Chondrocyte (in vitro differentiated cells): ENCODE results near the gene GPNMB. TPM values are rescaled to one million over a fixed set of nuclear protein-coding genes. Genes with fewer than 3 reads are reported as not detected.
A peak's percentile ranks its signal among the peaks of the same experiment; 100 is the strongest.
"Not testable (repeated sequence)": the region's sequence is repeated elsewhere in the genome, so short reads cannot be mapped to it uniquely, and the experiment has no call there.

Source experiments
- DNase-seq: peaks from one replicate; pipeline ENCODE4 v3.0.0; 2021; ENCODE audit warnings: mixed read lengths, low spot score
- H3K27ac Mint-ChIP-seq: one replicate; pipeline ENCODE4 v1.8.0; 2021; ENCODE audit warnings: mild to moderate bottlenecking, moderate library complexity, mixed read lengths; ENCODE audit not compliant: unreplicated experiment
- H3K27me3 Mint-ChIP-seq: 2 replicates; pipeline ENCODE4 v1.8.0; 2021; ENCODE audit warnings: low read depth, mixed read lengths
- H3K36me3 Mint-ChIP-seq: 2 replicates; pipeline ENCODE4 v1.8.0; 2021; ENCODE audit warnings: low read depth, mixed read lengths
- H3K4me1 Mint-ChIP-seq: 2 replicates; pipeline ENCODE4 v1.8.0; 2021; ENCODE audit warnings: low read depth, mild to moderate bottlenecking, mixed read lengths
- H3K4me3 Mint-ChIP-seq: one replicate; pipeline ENCODE4 v1.8.0; 2021; ENCODE audit warnings: mild to moderate bottlenecking, moderate library complexity, mixed read lengths; ENCODE audit not compliant: unreplicated experiment
- H3K9me3 Mint-ChIP-seq: 2 replicates; pipeline ENCODE4 v1.8.0; 2021; ENCODE audit warnings: low read depth, mixed read lengths
- long read RNA-seq: library from polyadenylated mRNA; stranded (forward); transcript quantifications from one replicate; pipeline ENCODE4 v2.0.0, GENCODE V29; 2021
- total RNA-seq: library from RNA; stranded (reverse); gene quantifications from 3 replicates; pipeline ENCODE4 v1.2.1, GENCODE V29; 2021
- TF ChIP-seq, protein P1 (sequence below): fragments of 200-600 bp; sonication (generic); IDR thresholded peaks from 2 replicates; pipeline ENCODE4 v1.5.0; 2021; ENCODE audit warnings: antibody characterized with exemption, mild to moderate bottlenecking, moderate library complexity

Gene GPNMB
- total RNA-seq: 128 to 162 TPM (median 139 TPM) in 3 replicates
- long read RNA-seq, transcript GPNMB-203 (4 exons, 1,673 nt): minor isoform, 33 of 390 reads
- long read RNA-seq, transcript GPNMB-215 (12 exons, 2,751 nt): minor isoform, 6 of 390 reads
- long read RNA-seq, transcript GPNMB-202 (11 exons, 2,763 nt): minor isoform, 53 of 390 reads
- long read RNA-seq, transcript GPNMB-201 (11 exons, 2,862 nt): major isoform, 261 of 390 reads
- long read RNA-seq, partial matches to known transcripts: 7 of 390 reads
- long read RNA-seq, other reads (novel, unspliced or antisense): 29 of 390 reads

DNA sequence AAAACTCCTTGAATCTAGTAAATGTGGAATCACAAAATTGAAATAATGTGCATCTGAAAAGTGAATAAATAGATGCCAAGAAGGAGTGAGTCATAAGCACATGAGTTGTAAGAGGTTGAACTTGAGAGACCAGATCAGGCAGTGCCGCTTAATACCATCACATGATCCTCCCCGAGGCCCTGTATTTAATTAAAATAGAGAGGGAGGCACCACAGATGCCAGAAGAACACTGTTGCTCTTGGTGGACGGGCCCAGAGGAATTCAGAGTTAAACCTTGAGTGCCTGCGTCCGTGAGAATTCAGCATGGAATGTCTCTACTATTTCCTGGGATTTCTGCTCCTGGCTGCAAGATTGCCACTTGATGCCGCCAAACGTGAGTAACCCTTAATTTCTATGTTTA is at the start of gene GPNMB:
TSS of gene GPNMB (plus strand) at position 221 of the 400 bp plus-strand sequence. CDS start at position 304, 83 bp downstream.
- Mint-ChIP-seq H3K4me1 (peaks cover 67% of the 10 kb centered on the region), H3K27ac (peak within 1 kb of the TSS; percentile 97), H3K4me3 (peak within 1 kb of the TSS; percentile 79), H3K27me3 (no peaks in the 10 kb centered on the region), H3K9me3 (peaks cover 13% of the 10 kb centered on the region), H3K36me3 (peaks cover 14% of the 10 kb centered on the region)
- DNase-seq: no peak
- TF ChIP-seq, protein P1, sequence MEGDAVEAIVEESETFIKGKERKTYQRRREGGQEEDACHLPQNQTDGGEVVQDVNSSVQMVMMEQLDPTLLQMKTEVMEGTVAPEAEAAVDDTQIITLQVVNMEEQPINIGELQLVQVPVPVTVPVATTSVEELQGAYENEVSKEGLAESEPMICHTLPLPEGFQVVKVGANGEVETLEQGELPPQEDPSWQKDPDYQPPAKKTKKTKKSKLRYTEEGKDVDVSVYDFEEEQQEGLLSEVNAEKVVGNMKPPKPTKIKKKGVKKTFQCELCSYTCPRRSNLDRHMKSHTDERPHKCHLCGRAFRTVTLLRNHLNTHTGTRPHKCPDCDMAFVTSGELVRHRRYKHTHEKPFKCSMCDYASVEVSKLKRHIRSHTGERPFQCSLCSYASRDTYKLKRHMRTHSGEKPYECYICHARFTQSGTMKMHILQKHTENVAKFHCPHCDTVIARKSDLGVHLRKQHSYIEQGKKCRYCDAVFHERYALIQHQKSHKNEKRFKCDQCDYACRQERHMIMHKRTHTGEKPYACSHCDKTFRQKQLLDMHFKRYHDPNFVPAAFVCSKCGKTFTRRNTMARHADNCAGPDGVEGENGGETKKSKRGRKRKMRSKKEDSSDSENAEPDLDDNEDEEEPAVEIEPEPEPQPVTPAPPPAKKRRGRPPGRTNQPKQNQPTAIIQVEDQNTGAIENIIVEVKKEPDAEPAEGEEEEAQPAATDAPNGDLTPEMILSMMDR: peak; percentile 16

DNA sequence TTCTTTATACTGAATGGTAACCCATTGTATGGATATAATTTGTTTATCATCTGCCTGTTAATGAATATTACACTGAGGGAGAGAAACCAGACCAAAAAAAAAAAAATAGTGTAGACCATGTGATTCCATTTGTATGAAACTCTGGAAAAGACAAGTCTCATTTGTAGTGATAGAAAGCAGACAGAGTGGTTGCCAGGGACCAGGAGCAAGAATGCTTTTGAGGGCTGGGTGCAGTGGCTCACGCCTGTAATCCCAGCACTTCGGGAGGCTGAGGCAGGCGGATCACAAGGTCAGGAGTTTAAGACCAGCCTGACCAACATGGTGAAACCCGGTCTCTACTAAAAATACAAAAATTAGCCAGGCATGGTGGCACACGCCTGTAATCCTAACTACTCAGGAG is 48.8 kb upstream of the GPNMB start:
- H3K36me3 Mint-ChIP-seq: peaks cover 22% of the 10 kb centered on the region
- not testable (repeated sequence) for H3K4me3 Mint-ChIP-seq, H3K27me3 Mint-ChIP-seq, H3K4me1 Mint-ChIP-seq, H3K9me3 Mint-ChIP-seq, H3K27ac Mint-ChIP-seq, DNase-seq

DNA sequence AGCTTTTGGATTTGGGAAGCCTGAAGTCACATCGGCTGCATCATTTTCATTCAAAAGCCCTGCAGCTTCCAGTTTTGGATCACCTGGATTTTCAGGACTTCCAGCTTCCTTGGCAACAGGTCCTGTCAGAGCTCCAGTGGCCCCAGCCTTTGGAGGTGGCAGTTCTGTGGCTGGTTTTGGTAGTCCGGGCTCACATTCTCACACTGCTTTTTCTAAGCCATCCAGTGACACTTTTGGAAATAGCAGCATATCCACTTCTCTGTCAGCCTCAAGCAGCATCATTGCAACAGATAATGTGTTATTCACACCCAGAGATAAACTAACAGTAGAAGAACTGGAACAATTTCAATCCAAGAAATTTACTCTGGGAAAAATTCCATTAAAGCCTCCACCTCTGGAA is 46.2 kb upstream of the GPNMB start:
- Mint-ChIP-seq H3K4me1 (peaks cover 6% of the 10 kb centered on the region), H3K9me3 (no peaks in the 10 kb centered on the region), H3K27ac (no peak overlapping the region), H3K36me3 (peaks cover 19% of the 10 kb centered on the region), H3K27me3 (no peaks in the 10 kb centered on the region), H3K4me3 (no peak overlapping the region)
- TF ChIP-seq, protein P1: no peak
- DNase-seq: no peak

DNA sequence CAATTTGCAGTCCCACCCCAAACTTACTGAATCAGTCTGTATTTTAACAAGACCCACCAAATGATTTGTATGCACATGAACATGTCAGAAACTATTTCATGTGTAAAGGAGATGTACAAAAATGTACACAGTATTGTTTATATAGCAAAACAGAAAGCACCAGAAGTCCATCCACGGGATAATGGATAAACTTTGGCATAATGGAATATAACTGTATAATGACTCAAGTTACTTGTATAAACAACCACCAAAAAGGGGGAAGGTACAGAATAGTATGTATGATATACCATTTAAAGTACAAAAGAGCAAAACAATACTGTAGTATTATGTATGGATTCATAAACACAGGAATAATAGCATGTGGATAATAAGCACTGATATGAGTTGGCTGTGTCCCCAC is 42.3 kb upstream of the GPNMB start:
- Mint-ChIP-seq H3K36me3 (peaks cover 11% of the 10 kb centered on the region), H3K4me3 (no peak overlapping the region), H3K27ac (no peak overlapping the region), H3K27me3 (no peaks in the 10 kb centered on the region), H3K9me3 (no peaks in the 10 kb centered on the region), H3K4me1 (no peaks in the 10 kb centered on the region)
- TF ChIP-seq, protein P1: no peak
- no peak for DNase-seq

DNA sequence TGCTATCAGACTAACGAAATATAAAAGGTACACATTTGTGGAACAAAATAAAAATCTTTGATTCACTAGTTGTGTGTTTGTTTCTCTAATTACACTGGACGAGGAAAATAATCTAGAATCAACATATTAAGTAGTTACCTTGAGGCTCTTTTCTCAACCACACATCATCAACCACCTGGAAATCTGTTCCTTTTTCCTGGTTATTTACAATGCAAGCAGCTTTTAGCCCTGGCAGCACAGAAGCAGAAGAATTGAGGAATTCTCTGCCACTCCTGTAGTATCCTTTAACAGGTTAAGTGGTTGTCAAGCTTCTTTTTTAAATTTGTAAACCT is 41.0 kb upstream of the GPNMB start:
- H3K4me1 Mint-ChIP-seq: no peaks in the 10 kb centered on the region
- H3K36me3 Mint-ChIP-seq: peaks cover 6% of the 10 kb centered on the region
- no peaks in the 10 kb centered on the region for H3K9me3 Mint-ChIP-seq
- H3K27me3 Mint-ChIP-seq: no peaks in the 10 kb centered on the region
- no peak overlapping the region for H3K27ac Mint-ChIP-seq
- TF ChIP-seq, protein P1: no peak
- DNase-seq: no peak
- H3K4me3 Mint-ChIP-seq: no peak overlapping the region
